Measurements from ENCODE around the gene CLDN6. TPM values are rescaled to one million over a fixed set of nuclear protein-coding genes. Genes with fewer than 3 reads are reported as not detected.
A peak's percentile ranks its signal among the peaks of the same experiment; 100 is the strongest.

CLDN6 gene
- total and polyA plus RNA-seq, 9 of the 15 experiments (the other 6 are each of a cell fraction or from before 2014, with no cell fraction given) = 0.22 to 0.75 (median 0.38) TPM; not detected in 3

DNA sequence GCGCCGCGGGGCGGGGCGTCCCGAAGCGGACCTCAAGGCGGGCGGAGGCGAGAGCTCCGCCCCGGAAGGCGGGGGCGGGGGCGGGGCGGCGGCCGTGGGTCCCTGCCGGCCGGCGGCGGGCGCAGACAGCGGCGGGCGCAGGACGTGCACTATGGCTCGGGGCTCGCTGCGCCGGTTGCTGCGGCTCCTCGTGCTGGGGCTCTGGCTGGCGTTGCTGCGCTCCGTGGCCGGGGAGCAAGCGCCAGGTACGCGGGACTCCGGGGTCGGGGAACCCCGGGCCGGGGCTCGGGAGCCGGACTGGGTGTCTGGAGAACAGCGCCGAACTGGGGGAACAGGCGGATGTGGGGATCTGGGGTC is 2.2 kb upstream of the CLDN6 start, which contains the start of gene TNFRSF12A (continued):
- TF ChIP-seq, protein P1, sequence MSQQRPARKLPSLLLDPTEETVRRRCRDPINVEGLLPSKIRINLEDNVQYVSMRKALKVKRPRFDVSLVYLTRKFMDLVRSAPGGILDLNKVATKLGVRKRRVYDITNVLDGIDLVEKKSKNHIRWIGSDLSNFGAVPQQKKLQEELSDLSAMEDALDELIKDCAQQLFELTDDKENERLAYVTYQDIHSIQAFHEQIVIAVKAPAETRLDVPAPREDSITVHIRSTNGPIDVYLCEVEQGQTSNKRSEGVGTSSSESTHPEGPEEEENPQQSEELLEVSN (IDR thresholded peaks at IDR 0.05; ENCODE audit: borderline replicate concordance in 1 of 2, extremely low read depth in 1 of 2, insufficient read depth in 1 of 2, insufficient read length in 1 of 2, low read depth in 1 of 2, low read length in 1 of 2, poor library complexity in 1 of 2, severe bottlenecking in 1 of 2) = peak in 1 of 2 experiments; percentile 48
- TF ChIP-seq, protein P2, sequence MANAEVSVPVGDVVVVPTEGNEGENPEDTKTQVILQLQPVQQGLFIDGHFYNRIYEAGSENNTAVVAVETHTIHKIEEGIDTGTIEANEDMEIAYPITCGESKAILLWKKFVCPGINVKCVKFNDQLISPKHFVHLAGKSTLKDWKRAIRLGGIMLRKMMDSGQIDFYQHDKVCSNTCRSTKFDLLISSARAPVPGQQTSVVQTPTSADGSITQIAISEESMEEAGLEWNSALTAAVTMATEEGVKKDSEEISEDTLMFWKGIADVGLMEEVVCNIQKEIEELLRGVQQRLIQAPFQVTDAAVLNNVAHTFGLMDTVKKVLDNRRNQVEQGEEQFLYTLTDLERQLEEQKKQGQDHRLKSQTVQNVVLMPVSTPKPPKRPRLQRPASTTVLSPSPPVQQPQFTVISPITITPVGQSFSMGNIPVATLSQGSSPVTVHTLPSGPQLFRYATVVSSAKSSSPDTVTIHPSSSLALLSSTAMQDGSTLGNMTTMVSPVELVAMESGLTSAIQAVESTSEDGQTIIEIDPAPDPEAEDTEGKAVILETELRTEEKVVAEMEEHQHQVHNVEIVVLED (CRISPR knock-in tag; IDR thresholded peaks at IDR 0.05) = 0 out of 2 replicates have a peak, but pooled peaks have one; percentile 7
- TF ChIP-seq, protein P3, sequence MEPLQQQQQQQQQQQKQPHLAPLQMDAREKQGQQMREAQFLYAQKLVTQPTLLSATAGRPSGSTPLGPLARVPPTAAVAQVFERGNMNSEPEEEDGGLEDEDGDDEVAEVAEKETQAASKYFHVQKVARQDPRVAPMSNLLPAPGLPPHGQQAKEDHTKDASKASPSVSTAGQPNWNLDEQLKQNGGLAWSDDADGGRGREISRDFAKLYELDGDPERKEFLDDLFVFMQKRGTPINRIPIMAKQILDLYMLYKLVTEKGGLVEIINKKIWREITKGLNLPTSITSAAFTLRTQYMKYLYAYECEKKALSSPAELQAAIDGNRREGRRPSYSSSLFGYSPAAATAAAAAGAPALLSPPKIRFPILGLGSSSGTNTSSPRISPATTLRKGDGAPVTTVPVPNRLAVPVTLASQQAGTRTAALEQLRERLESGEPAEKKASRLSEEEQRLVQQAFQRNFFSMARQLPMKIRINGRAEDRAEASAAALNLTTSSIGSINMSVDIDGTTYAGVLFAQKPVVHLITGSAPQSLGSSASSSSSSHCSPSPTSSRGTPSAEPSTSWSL (CRISPR knock-in tag; IDR thresholded peaks at IDR 0.05; ENCODE audit: borderline replicate concordance) = no peak
- TF ChIP-seq CTBP1 (IDR thresholded peaks at IDR 0.05; ENCODE audit: borderline replicate concordance) = 0 out of 2 replicates have a peak, but pooled peaks have one; percentile 5
- TF ChIP-seq, protein P4, sequence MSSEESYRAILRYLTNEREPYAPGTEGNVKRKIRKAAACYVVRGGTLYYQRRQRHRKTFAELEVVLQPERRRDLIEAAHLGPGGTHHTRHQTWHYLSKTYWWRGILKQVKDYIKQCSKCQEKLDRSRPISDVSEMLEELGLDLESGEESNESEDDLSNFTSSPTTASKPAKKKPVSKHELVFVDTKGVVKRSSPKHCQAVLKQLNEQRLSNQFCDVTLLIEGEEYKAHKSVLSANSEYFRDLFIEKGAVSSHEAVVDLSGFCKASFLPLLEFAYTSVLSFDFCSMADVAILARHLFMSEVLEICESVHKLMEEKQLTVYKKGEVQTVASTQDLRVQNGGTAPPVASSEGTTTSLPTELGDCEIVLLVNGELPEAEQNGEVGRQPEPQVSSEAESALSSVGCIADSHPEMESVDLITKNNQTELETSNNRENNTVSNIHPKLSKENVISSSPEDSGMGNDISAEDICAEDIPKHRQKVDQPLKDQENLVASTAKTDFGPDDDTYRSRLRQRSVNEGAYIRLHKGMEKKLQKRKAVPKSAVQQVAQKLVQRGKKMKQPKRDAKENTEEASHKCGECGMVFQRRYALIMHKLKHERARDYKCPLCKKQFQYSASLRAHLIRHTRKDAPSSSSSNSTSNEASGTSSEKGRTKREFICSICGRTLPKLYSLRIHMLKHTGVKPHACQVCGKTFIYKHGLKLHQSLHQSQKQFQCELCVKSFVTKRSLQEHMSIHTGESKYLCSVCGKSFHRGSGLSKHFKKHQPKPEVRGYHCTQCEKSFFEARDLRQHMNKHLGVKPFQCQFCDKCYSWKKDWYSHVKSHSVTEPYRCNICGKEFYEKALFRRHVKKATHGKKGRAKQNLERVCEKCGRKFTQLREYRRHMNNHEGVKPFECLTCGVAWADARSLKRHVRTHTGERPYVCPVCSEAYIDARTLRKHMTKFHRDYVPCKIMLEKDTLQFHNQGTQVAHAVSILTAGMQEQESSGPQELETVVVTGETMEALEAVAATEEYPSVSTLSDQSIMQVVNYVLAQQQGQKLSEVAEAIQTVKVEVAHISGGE (CRISPR knock-in tag; IDR thresholded peaks at IDR 0.05) = 0 out of 6 replicates have a peak, but pooled peaks of 1 of the 3 experiments have one; percentile 55
- TF ChIP-seq POLR2AphosphoS5 (IDR thresholded peaks at IDR 0.05; ENCODE audit: control insufficient read depth, insufficient read depth, low read depth, low read length) = peak; percentile 81
- TF ChIP-seq HNRNPUL1 (IDR thresholded peaks at IDR 0.05; ENCODE audit: low read length) = no peak
- no peak for TF ChIP-seq ZFP1 (CRISPR knock-in tag; IDR thresholded peaks at IDR 0.05)
- TF ChIP-seq, protein P5, sequence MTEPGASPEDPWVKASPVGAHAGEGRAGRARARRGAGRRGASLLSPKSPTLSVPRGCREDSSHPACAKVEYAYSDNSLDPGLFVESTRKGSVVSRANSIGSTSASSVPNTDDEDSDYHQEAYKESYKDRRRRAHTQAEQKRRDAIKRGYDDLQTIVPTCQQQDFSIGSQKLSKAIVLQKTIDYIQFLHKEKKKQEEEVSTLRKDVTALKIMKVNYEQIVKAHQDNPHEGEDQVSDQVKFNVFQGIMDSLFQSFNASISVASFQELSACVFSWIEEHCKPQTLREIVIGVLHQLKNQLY (CRISPR knock-in tag; conservative IDR thresholded peaks at IDR 0.05) = no peak
- no peak for TF ChIP-seq HNRNPK (IDR thresholded peaks at IDR 0.05; ENCODE audit: low read depth, low read length, poor library complexity, severe bottlenecking)
- TF ChIP-seq NFE2 (IDR thresholded peaks at IDR 0.05; ENCODE audit: low read depth) = no peak
- no peak for TF ChIP-seq RFX5 (IDR thresholded peaks at IDR 0.05; ENCODE audit: low read depth, low read length)
- TF ChIP-seq, protein P6, sequence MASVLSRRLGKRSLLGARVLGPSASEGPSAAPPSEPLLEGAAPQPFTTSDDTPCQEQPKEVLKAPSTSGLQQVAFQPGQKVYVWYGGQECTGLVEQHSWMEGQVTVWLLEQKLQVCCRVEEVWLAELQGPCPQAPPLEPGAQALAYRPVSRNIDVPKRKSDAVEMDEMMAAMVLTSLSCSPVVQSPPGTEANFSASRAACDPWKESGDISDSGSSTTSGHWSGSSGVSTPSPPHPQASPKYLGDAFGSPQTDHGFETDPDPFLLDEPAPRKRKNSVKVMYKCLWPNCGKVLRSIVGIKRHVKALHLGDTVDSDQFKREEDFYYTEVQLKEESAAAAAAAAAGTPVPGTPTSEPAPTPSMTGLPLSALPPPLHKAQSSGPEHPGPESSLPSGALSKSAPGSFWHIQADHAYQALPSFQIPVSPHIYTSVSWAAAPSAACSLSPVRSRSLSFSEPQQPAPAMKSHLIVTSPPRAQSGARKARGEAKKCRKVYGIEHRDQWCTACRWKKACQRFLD (CRISPR knock-in tag; IDR thresholded peaks at IDR 0.05) = no peak
- peak; percentile 46; the same call in 1 of the 2 replicates for TF ChIP-seq ZBTB17 (CRISPR knock-in tag; IDR thresholded peaks at IDR 0.05)

Data from K562 (cell line).